Activated CD8-positive, alpha-beta memory T cell treated with anti-CD3 and anti-CD28 coated beads, Interleukin-2, amount 50 U/mL, for 1 hour (primary cell): ENCODE measurements around the gene DMD.
"Not testable (repeated sequence)": the region's sequence is repeated elsewhere in the genome, so short reads cannot be mapped to it uniquely, and the experiment has no call there.

ENCODE experiments used
- DNase-seq: peaks from one replicate; pipeline ENCODE4 v3.0.0-alpha.2; 2020; ENCODE audit errors: extremely low read depth

The DMD gene

DNA sequence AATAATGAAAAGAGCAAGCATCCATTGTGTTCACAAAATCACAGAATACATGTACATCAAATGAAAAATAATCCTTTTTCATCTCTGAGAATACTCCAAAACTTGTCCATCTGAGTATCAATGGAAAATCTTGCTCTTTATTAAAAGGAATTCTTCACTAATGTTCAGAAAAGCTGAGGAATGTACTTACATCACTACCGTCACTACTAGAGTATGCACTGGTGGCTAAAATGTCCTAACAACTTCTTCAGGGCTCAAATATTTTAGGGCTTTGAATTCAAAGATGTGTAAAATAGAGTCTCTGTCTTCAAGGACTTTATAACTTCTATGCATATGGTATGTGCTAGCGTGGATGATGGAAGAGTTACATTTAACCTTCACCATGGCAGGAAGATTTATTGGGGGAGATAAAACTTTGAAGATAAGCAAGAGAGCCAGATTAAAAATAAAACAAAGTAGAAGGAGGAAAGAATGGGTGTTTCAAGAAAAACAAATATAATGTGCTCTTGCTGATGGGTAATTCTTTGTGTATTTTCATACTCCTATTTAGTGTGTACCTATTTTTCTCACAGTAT is 55.1 kb downstream of the DMD start:
- no peak for DNase-seq

DNA sequence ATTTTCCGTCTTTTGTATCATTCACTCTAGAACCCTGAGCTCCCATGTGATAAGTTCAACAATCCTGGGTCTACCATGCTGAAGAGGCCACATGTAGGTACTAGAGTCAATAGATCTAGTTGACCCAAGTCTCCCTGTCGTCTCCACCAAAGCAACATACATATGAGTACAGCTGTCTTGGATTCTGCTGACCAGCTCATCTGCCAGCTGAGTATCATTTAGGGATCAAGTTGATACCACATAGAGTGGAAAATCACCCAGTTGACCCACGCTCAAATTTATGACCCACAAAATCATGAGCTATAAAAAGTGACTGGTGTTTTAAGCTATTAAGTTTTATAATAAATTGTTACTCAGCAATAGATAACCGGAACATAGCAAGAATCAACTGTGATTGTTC is 61.8 kb downstream of the DMD start:
- no peak for DNase-seq

DNA sequence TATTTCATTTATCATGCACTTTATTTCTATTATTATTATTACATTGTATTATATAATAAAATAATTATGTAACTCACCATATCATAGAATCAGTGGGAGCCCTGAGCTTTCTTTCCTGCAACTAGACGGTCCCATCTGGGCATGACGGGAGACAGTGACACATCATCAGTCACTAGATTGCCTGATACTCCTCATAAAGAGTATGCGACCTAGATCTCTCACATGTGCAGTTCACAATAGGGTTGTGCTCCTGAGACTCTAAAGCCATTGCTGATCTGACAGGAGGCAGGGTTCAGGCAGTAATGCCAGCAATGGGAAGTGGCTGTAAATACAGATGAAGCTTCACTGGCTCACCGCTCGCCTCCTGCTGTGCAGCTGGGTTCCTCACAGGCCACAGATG is 62.3 kb downstream of the DMD start:
- DNase-seq = no peak

- no peak for DNase-seq
Observed at GRCh38 chrX:33142331-33142730, 69.0 kb downstream of the DMD start.

GRCh38 chrX:33138677-33139249 is 72.6 kb downstream of the DMD start:
- DNase-seq = no peak

GRCh38 chrX:33134164-33134563 is 77.2 kb downstream of the DMD start:
- no peak for DNase-seq

- no peak for DNase-seq
Observed at GRCh38 chrX:33133320-33133719, 78.0 kb downstream of the DMD start.

- no peak for DNase-seq
Observed at GRCh38 chrX:33132569-33132968, 78.8 kb downstream of the DMD start.

GRCh38 chrX:33129607-33130006 is 81.7 kb downstream of the DMD start:
- DNase-seq = no peak

GRCh38 chrX:33128048-33128805 is 83.1 kb downstream of the DMD start:
- no peak for DNase-seq

GRCh38 chrX:33126469-33126868 is 84.9 kb downstream of the DMD start:
- no peak for DNase-seq

- no peak for DNase-seq
Observed at GRCh38 chrX:33109858-33110257, 101.5 kb downstream of the DMD start.

DNA sequence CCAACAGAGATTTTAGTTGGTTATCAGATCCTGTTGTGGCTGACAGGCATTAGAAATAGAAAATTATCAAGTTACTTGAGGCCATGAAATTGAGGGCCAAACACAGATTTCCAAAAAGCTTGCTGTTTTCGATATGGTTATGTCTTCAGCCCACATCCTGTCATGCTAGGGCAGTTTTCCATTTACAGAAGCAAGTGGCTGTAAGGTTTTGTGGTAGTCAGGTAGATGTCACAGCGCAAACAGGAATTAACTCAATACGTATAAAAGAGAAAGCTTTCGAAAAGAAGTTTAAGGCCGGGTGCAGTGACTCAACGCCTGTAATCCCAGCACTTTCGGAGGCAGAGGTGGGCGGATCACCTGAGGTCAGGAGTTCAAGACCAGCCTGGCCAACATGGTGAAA is 104.6 kb downstream of the DMD start:
- DNase-seq = no peak

DNA sequence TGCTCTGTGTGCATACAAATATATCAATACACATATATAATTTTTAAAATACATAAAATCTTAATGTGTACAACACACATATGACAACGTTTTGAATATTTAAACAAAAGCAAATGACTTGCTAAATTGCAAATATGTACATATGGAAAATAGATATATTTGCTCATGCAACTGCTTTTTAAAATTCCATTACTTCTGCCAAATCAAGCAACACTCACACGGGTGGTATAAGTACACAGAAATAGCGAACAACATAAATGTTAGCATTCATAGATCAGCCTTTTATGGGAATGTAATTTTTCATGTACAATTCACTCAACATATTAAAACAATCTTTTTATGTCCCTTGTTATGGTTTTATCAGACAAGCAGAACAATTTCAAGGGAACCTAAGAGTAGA is 116.3 kb downstream of the DMD start:
- DNase-seq = no peak

DNA sequence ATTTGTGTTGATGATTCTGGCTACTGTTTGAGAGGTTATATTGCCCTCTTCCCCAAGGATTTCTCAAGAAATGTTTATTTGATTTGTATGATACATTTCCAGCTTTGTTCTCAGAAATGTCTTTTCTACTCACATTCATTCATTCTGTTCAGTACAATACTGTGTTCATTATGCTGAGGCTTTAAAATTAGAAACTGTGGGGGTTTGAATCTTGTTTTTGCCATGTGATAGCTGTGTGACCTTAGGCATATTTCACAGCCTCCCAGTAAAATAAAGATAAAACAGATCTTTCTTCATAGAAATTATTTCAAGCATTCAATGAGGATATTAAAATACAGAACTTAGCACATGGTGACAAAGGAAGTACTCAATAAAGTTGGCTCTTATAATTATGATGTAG is 123.9 kb downstream of the DMD start:
- no peak for DNase-seq

DNA sequence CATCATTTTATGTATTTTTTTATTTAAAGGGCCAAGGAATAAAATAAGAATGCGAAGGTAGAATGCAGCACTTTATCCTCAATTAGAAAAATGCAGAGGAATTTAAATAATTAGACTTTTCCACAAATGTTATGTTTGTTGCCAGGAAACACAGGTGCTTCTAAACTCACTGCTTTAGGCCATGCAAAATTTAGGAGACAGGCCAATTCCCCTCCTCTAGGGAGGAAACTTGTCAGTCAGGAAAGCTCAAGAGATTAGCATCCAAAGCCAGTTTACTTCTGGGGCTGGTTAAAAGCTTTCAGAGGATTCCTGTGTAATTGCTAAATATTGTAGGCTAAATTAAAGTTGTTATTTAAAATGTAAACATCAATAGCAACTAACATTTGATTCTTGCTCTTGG is 124.5 kb downstream of the DMD start:
- no peak for DNase-seq

DNA sequence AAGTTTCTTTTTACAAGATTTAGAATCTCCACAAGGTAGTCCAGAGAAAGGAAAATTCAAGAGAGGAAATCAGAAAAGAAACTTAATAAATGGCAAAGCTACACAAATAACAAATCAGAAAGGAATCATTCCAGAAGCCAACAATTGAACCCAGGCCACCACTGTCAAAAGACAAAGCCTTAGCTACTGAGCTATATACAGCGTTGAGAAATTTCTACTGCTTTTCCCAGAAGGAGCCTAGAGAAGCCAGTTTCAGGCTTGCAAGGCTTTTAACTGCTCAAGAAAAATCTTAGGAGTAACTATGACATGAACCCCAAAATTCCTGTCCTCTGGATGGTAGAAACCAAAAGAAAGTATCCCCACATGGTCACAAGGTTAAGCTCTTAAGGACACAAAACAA is 129.0 kb downstream of the DMD start:
- DNase-seq = no peak

DNA sequence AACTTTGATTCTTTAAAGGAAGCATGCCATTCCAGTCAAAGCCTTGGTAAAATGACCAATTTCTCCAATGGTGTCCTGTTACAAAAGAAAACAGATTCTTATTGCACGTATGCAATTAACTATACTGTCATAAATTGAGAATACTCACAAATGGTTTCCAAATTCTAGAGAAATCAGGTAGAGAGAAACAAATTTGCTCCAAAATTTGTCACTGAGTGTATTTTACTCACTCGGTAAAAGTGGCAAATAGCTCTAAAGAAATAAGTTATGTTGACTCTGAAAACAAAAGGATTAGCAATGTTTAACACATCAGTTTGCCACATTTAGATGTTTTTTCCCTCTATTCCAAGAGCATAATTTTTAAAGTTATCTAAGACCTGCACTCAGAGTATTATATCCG is 133.1 kb downstream of the DMD start:
- no peak for DNase-seq

- not testable (repeated sequence) for DNase-seq
Observed at GRCh38 chrX:33073660-33074059, 137.7 kb downstream of the DMD start.

- no peak for DNase-seq
Observed at GRCh38 chrX:33065415-33065814, 145.9 kb downstream of the DMD start.

GRCh38 chrX:33062041-33062440 is 149.3 kb downstream of the DMD start:
- no peak for DNase-seq

GRCh38 chrX:33053001-33053400 is 158.3 kb downstream of the DMD start:
- no peak for DNase-seq

GRCh38 chrX:33045882-33046281 is 165.5 kb downstream of the DMD start:
- no peak for DNase-seq

DNA sequence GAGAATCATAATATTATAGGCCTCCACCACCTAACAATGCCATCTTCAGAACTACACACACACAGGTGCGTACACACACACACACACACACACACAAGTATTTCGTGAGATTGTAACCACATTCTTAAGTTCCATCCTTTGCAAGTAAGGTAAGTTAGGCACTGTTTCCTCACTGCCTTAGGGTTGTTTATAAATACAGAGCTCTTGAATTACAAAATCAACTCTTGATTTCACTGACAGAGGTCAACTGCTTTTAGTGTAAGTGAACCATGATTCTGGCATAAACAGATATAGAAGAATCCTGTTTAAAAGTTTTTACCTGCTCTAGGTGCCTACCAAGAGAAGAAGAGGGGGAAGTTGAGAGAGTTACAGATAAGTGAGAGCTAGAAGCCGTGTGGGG is 166.1 kb downstream of the DMD start:
- no peak for DNase-seq
